HG02870 (cell line): ENCODE results near the gene SRP54.
"Not testable (repeated sequence)": the region's sequence is repeated elsewhere in the genome, so short reads cannot be mapped to it uniquely, and the experiment has no call there.

Experiments used
- ATAC-seq: cut with Tn5 transposase; IDR thresholded peaks from one replicate; pipeline ENCODE4 v1.9.1; 2021; ENCODE audit warnings: mild to moderate bottlenecking, moderate library complexity; ENCODE audit not compliant: unreplicated experiment

SRP54 gene

DNA sequence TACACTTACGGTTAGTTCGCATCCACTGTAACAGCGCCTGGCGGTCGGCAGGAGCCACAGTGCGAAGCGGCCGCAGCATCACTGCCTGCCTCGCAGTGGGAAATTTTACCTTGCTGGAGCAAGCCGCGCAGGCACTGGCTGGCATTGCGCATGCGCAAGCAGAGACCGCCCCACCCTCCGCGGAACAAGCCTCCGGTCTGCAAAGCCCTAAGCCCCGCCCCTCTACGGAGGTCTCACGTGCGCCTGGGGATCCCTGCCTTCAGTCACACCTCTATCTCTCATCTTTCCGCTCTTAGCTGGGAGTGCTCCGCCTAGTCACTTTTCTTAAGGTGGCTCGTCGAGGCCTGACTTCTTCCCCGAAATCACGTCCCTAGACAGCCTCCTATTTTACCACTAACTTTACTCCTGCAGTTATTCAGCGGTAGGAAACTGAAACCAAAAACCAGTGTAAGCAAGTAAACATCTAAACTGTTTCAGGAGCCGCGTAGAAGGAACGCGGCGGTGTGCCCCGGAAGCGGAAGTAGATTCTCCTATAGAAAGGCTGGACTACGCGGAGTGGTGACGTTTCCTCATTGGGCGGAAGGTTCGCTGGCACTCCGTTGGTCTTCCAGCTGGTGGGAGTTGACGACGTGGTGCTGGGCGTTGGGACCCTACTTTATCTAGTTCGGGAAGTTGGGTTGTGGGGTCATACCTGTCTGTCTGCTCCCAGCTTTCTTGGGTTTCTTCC lies at the start of gene SRP54:
Gene SRP54, plus strand, starts transcription at position 572 of the 727 bp plus-strand sequence. CDS start 13,718 bp downstream, outside the sequence.
- peak; percentile 78 for ATAC-seq

GRCh38 chr14:34933301-34933700 lies 49.5 kb upstream of the SRP54 start:
- no peak for ATAC-seq

DNA sequence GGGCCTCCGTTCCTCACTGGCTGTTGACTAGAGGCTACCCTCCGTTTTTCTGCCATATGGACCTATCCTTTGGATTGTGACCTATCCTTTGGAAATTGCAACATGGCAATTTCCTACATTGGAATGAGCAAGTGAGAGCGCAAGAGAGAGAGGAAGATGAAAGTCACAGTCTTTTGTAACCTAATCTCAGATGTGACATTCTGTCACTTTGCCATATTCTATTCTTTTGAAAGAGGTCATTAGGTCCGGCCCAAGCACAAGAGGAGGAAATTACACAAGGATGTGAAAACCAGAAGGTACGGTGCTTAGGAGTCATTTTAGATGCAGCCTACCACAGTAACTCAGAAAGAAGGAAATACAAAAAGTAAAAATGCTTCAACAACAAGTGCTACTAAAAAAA lies 47.3 kb upstream of the SRP54 start:
- ATAC-seq = no peak

- no peak for ATAC-seq
These were observed 45.4 kb upstream of the SRP54 start for GRCh38 chr14:34937442-34937841.

DNA sequence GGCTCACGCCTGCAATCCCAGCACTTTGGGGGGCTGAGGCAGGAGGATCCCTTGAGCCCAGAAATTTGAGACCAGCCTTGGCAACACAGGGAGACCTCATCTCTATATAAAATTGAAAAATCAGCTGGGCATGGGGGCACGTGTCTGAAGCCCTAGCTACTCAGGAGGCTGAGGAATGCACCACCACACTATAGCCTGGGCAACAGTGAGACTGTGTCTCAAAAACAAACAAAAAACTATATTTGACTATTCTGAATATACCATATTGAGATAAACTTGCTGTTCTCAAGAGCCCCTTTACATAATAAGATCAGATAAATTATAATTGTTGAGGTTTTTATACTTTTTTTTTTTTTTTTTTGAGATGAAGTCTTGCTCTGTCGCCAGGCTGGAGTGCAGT lies 44.9 kb upstream of the SRP54 start:
- no peak for ATAC-seq

- no peak for ATAC-seq
These were observed 39.3 kb upstream of the SRP54 start for GRCh38 chr14:34943506-34943905.

GRCh38 chr14:34944744-34945143 lies 38.0 kb upstream of the SRP54 start:
- ATAC-seq = no peak

- ATAC-seq = no peak
These were observed 36.1 kb upstream of the SRP54 start for GRCh38 chr14:34946699-34947098.

DNA sequence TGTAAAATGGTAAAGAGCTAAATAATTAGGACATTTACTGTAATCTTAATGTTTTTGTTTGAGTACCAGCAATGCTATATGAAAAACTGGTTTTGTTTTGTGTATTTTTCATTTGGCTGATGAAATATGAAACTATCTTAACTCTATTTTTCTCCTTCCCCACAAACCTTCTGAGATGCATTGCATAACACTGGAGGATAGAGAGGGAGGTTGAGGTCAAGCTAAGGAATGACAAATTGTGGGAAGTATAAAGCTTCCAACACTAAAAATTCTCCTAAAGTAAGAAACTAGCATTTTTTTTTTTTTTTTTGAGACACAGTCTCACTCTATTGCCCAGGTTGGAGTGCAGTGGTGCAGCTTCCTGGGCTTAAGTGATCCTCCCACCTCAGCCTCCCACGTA lies 31.5 kb upstream of the SRP54 start:
- ATAC-seq = no peak

DNA sequence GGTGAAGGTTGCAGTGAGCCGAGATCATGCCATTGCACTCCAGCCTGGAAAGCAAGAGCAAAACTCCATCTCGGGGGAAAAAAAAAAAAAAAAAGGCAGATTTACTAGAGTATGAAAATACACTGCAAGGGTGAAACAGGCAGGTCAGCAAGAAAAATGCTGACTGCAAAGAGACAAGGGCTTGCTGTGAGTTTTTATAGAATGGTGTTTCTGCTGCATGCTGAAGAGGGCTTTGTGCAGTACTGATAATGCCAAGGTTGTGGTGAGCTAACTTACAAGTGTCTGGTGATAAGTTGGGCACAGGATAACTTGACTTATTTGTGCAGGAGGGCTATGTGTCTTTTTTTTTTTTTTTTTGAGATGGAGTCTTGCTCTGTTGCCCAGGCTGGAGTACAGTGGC lies 25.9 kb upstream of the SRP54 start:
- no peak for ATAC-seq

DNA sequence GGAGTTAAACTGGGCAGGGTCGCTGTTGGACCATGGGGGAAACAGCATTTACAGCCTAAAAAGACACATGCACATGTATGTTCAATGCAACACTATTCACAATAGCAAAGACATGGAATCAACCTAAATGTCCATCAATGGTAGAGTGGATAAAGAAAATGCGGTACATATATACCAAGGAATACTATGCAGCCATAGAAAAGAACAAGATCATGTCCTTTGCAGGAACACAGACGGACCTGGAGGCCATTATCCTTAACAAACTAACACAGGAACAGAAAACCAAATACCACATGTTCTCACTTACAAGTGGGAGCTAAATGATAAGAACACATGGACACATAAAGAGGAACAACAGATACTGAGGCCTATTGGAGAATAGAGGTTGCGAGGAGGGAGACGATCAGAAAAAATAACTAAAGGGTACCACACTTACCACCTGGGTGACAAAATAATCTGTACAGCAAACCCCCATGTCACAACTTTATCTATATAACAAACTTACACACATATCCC lies 25.0 kb upstream of the SRP54 start:
- ATAC-seq = no peak

GRCh38 chr14:34962106-34962505 lies 20.7 kb upstream of the SRP54 start:
- not testable (repeated sequence) for ATAC-seq

- no peak for ATAC-seq
These were observed 17.6 kb upstream of the SRP54 start for GRCh38 chr14:34964977-34965764.

DNA sequence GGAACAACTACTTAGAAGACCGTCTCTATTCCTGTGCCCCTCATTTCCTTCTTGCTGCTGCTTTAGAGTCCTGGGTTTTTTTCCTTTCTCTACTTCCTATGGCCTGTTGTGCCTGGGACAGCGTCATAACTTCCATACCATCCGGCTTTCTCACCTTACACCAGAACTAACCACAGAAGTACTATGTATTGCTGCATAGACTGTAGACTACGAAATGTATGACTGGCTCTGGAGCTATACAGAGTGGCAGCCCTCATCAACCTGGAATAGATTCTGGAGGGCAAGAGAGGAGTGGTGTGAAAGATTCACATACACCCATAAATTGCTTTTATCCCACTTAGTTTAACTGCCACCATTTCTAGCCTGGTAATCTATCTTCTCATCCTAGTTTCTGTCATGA lies 16.9 kb upstream of the SRP54 start:
- no peak for ATAC-seq

- peak; percentile 96 for ATAC-seq
These were observed 16.4 kb upstream of the SRP54 start for GRCh38 chr14:34966413-34966812.

GRCh38 chr14:34970665-34971064 lies 12.1 kb upstream of the SRP54 start:
- ATAC-seq = no peak

GRCh38 chr14:34971381-34971780 lies 11.4 kb upstream of the SRP54 start:
- ATAC-seq = no peak

DNA sequence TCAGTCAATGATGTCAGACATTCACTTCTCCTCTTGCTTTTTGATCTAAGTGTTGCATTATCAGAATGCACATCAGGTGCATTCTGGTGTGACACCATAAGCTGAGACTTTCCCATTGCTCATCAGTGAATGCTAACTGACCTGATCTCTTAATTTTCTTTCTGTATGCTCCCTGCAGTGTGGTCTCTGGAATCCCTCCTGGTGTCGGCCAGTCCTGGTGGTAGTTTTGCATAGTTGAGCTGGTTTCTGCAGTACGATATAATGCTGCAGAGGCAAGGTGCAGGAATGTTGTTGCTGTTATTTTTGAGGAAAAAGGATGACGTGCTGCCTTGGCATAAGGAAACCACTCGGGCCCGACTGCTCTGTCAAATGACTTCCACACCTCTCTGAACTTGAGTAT lies 11.0 kb upstream of the SRP54 start:
- ATAC-seq = no peak

- no peak for ATAC-seq
These were observed 4.3 kb upstream of the SRP54 start for GRCh38 chr14:34978444-34978843.

DNA sequence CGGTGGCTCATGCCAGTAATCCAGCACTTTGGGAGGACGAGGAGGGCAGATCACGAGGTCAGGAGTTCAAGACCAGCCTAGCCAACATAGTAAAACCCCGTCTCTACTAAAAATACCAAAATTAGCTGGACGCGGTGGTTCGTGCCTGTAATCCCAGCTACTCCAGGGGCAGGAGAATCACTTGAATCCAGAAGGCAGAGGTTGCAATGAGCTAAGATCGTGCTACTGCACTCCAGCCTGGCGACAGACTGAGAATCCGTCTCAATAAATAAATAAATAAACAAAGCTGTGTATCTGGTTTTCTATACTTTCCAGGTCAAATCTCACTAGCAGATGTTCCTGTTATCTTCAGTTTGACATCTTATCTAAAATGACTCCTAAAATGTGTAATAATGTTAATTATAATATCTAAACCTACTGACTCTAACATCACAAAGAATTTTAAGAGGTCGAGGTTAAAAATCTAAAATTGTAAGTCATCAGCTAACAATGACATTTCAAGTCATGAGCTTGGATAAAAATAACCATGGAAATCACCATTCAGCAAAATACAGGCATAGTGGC lies 2.4 kb upstream of the SRP54 start:
- no peak for ATAC-seq

- ATAC-seq = no peak
These were observed 910 bp upstream of the SRP54 start for GRCh38 chr14:34981743-34982420.
